Measurements from ENCODE around the gene UFSP1. TPM values are rescaled to one million over a fixed set of nuclear protein-coding genes. Genes with fewer than 3 reads are reported as not detected.
"Not testable (repeated sequence)": the region's sequence is repeated elsewhere in the genome, so short reads cannot be mapped to it uniquely, and the experiment has no call there.

UFSP1 gene
- total and polyA plus RNA-seq, 11 donors, result 1.0 to 3.4 (median 1.8) TPM

DNA sequence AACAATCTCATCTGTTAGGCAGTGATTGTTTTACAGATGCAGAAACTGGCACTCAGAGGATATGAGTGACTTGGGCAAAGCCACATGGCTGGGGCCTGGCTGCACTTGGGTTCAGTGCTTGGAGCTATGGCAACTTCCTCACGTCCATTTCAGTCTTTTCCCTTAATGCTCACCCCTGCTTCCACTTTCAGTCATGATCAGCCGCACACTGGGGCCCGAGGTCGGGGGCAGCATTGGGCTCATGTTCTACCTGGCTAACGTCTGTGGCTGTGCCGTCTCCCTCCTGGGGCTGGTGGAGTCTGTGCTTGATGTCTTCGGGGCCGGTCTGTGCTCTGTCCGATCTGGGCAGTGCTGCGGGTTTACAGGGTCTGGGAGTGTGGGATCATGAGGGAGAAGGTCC is 34.0 kb downstream of the UFSP1 start:
- H3K27me3 ChIP-seq, result no peaks in the 10 kb centered on the region
- peaks cover 0 to 19% (median 6%) of the 10 kb centered on the region in 9 donors for H3K36me3 ChIP-seq
- peaks cover 0 to 21% (median 12%) of the 10 kb centered on the region in 12 donors for H3K4me1 ChIP-seq
- ATAC-seq (no peak), DNase-seq (peak in 1 of 5 donors; percentile 39)
- H3K9me3 ChIP-seq, result no peaks in the 10 kb centered on the region
- no peak overlapping the region for H3K27ac ChIP-seq
- intact Hi-C loops (cut with DNase I), result loop anchor here in 2 of 10 donors (10.0 kb wide), 2 partner anchors 151 to 381 kb away; partner anchors contain the start of genes POP7 (in 1 of the 2) and TSC22D4 (in 1 of the 2)
- TF ChIP-seq, protein P1, sequence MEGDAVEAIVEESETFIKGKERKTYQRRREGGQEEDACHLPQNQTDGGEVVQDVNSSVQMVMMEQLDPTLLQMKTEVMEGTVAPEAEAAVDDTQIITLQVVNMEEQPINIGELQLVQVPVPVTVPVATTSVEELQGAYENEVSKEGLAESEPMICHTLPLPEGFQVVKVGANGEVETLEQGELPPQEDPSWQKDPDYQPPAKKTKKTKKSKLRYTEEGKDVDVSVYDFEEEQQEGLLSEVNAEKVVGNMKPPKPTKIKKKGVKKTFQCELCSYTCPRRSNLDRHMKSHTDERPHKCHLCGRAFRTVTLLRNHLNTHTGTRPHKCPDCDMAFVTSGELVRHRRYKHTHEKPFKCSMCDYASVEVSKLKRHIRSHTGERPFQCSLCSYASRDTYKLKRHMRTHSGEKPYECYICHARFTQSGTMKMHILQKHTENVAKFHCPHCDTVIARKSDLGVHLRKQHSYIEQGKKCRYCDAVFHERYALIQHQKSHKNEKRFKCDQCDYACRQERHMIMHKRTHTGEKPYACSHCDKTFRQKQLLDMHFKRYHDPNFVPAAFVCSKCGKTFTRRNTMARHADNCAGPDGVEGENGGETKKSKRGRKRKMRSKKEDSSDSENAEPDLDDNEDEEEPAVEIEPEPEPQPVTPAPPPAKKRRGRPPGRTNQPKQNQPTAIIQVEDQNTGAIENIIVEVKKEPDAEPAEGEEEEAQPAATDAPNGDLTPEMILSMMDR (IDR thresholded peaks at IDR 0.05), result no peak
- no peak for TF ChIP-seq POLR2A (IDR thresholded peaks at IDR 0.05)
- H3K4me3 ChIP-seq, result no peak overlapping the region
- WGBS, 4 donors, result 85 to 96% (median 92%) methylated on average over 6 to 10 of the region's 10 CpGs

DNA sequence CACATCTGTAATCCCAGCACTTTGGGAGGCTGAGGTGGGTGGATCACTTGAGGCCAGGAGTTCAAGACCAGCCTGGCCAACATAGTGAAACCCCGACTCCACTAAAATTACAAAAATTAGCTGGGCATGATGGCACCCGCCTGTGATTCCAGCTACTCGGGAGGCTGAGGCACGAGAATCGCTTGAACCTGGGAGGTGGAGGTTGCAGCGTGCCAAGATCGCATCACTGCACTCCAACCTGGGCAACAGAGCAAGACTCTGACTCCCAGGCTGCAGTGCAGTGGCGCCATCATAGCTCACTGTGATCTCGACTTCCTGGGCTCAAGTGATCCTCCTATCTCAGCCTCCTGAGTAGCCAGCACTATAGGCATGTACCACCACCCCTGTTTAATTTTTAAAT is 34.6 kb downstream of the UFSP1 start:
- intact Hi-C loops (cut with DNase I), result loop anchor here in 9 of 10 donors (5.0 to 10.0 kb wide), 4 partner anchors 58 to 380 kb away; partner anchors contain the start of genes POP7 (in 8 of the 9) and TSC22D4 (in 1 of the 9)
- 91 to 97% (median 95%) methylated on average over 9 of the region's 9 CpGs for WGBS, 4 donors
- peak in 1 of 5 donors; percentile 16 for DNase-seq

DNA sequence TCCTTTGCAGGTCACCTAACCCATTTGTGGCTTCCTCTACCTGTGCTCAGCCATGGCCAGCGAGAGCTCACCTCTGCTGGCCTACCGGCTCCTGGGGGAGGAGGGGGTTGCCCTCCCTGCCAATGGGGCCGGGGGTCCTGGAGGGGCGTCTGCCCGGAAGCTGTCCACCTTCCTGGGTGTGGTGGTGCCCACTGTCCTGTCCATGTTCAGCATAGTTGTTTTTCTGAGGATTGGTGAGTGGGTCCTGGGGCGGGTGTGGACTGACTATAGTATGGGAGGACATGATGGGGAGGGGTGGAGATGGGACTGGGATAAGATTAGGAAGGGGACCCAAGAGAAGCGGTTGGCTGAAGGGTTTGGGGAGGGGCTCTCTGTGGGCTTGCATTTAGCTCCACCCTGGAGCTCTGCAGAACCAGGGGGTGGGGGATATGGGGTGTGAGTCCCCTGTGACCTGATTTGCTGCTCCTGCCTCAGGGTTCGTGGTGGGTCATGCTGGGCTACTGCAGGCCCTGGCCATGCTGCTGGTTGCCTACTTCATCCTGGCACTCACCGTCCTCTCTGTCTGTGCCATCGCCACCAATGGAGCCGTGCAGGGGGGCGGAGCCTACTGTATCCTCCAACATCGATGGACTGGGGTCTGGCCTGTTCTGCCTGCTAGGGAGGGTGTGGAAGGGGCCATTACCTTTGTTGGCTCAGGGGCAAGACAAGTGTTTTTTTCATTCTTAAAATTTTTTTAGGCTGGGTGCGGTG is 35.2 kb downstream of the UFSP1 start:
- intact Hi-C loops (cut with DNase I), result loop anchor here in 9 of 10 donors (5.0 to 10.0 kb wide), 4 partner anchors 57 to 380 kb away; partner anchors contain the start of genes POP7 (in 8 of the 9) and TSC22D4 (in 1 of the 9)
- no peak overlapping the region for H3K4me3 ChIP-seq
- no peak for ATAC-seq
- no peaks in the 10 kb centered on the region for H3K9me3 ChIP-seq
- no peak for TF ChIP-seq POLR2A (IDR thresholded peaks at IDR 0.05)
- TF ChIP-seq, protein P1 (IDR thresholded peaks at IDR 0.05), result no peak
- H3K27ac ChIP-seq, result no peak overlapping the region
- 88 to 94% (median 90%) methylated on average over 12 to 14 of the region's 14 CpGs for WGBS, 4 donors
- peaks cover 0 to 10% (median 0%) of the 10 kb centered on the region in 9 donors for H3K36me3 ChIP-seq
- peaks cover 0 to 21% (median 12%) of the 10 kb centered on the region in 12 donors for H3K4me1 ChIP-seq
- DNase-seq, result peak in 1 of 5 donors; percentile 38
- no peaks in the 10 kb centered on the region for H3K27me3 ChIP-seq

More for the DNA sequence above, 34.6 kb downstream of the UFSP1 start:
- not testable (repeated sequence) for H3K27me3 ChIP-seq, H3K9me3 ChIP-seq, H3K27ac ChIP-seq, ATAC-seq, H3K4me3 ChIP-seq
- Histone ChIP-seq H3K36me3 (peaks cover 0 to 13% (median 0%) of the 10 kb centered on the region in 9 donors), H3K4me1 (peaks cover 0 to 21% (median 12%) of the 10 kb centered on the region in 12 donors)

DNA sequence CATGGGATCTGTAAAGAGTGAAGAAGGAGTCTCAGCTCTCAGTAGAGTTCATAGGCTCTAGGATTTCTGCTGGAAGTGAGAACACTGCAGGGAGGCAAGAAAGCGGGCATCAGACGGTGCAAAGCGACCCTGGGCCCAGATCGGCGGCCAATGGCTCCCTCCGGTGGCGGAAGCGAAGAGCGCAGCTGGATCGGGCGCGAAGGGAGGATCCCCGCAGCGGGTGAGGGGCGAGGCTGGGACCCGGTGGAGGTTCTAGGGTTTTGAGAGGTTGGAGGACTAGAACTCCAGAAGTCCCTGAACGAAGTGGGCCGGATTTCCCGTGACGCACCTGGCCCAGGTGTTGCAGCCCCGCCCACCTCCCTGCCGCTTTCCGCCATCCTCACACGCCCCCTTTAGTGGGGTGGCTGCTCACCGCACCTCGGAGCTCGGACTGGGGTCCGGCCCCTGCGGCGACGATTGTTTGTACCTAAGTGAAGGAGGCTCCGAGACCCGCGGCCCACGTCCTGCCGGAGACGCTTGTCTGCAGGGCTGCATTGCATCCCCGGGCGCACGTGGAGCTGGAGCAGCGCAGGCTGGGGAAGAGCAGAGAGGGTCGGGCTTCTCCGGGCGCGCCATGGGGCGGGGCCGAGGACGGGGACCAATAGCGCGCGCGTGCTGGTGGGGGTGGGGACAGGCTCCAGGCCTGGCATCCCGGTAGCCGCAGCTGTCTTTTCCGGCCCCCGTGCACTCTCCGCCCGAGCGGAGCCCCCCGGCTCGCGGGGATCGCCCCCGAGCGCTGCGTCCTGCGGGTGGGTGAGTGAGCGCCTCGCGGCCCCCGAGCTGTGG is 37.3 kb downstream of the UFSP1 start, which contains the start of gene SLC12A9:
Gene SLC12A9 (plus strand): TSS at position 666 of the 825 bp plus-strand sequence. CDS start 1,485 bp downstream, outside the sequence.
- Histone ChIP-seq H3K36me3 (no peaks in the 10 kb centered on the region), H3K4me3 (peak within 1 kb of the TSS; percentile 32 to 96 (median 68)), H3K4me1 (peaks cover 0 to 21% (median 12%) of the 10 kb centered on the region in 12 donors), H3K27ac (peak within 1 kb of the TSS in 11 of 12 donors; percentile 26 to 86 (median 67)), H3K9me3 (no peaks in the 10 kb centered on the region), H3K27me3 (no peaks in the 10 kb centered on the region)
- WGBS, 4 donors, result 0% methylated on average over 25 to 71 of the region's 71 CpGs
- intact Hi-C loops (cut with DNase I), result loop anchor here (1.0 to 10.0 kb wide), 10 partner anchors 25 to 377 kb away; partner anchors contain the start of genes POP7 (in 9 of the 10), EPHB4 (in 2 of the 10) and TSC22D4 (in 1 of the 10)
- ATAC-seq (peak; percentile 99 to 100 (median 100)), DNase-seq (peak; percentile 92 to 96 (median 94))
- TF ChIP-seq, protein P1 (IDR thresholded peaks at IDR 0.05), result peak; percentile 85 to 98 (median 94)
- peak in 1 of 2 donors; percentile 63 for TF ChIP-seq POLR2A (IDR thresholded peaks at IDR 0.05)
